GM23248 (cell line): ENCODE data around the gene NPFFR1.

ENCODE experiments used
- EZH2 ChIP-seq: fragments of 200-600 bp; sonication (generic); IDR thresholded peaks from 2 replicates; pipeline ENCODE4 v1.6.1; 2018; ENCODE audit warnings: antibody characterized with exemption, mild to moderate bottlenecking; ENCODE audit not compliant: insufficient read depth, poor library complexity, severe bottlenecking
- EZH2phosphoT487 ChIP-seq: fragments of 200-600 bp; sonication (generic); IDR thresholded peaks from 2 replicates; pipeline ENCODE4 v1.6.1; 2018; ENCODE audit warnings: antibody characterized with exemption, moderate library complexity, mild to moderate bottlenecking, low read depth; ENCODE audit not compliant: insufficient read depth

DNA sequence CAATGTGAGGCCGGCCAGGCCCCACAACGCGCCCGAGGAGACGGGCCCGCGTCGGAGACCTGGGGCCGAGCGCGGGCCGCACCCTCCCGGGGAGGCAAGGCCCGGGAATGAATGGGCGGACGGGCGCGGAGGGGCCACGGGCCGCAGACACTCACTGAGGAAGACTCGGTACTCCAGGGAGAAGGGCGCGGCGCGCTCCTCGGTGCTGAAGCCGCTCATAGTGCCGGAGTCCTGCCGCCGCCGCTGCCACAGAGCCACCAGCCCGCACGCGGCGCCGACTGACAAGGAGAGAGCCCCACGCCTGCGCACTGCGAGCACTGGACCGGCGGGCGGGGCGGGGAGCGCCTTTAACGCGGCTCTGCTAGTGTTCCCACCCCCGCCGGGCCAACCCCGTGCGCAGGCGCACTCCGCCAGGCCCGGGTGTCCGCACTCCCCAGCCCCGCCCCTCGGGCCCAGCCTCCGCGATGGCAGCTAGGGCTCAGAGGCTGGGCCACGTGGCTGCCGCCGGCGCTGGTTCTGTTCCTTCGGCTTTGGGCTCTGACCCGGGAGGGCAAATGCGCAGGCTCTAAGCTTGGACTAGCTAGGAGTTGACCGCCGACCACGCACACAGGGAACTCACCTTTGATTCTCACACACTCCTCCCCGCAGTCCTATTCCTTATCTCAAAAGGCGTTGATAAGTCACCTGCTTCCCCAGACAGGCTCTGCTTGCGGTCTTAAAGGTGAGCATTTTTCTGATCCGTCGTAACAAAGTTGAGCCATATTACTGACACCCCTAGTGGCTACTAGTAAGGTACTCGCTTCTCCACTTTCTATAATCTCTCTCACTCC is 50.5 kb downstream of the NPFFR1 start, which contains the start of gene PPA1:
- TF ChIP-seq EZH2 (no peak), EZH2phosphoT487 (no peak)
